Transverse colon (tissue), 3 donors: ENCODE measurements around the gene LEMD3.

Experiments used
- EP300 ChIP-seq: sonication (generic); formaldehyde crosslinking; IDR thresholded peaks from one replicate; pipeline ENCODE4 v1.6.1; 2017; ENCODE audit warnings: antibody characterized with exemption, low read depth
- POLR2AphosphoS5 ChIP-seq, 3 donors: sonication (generic); formaldehyde crosslinking; IDR thresholded peaks; one replicate each; pipeline ENCODE4 v1.6.1; 2016; ENCODE audit warnings: antibody characterized with exemption in 3 of 3

GRCh38 chr12:65204886-65205525, 35.6 kb downstream of the LEMD3 start:
- no peak for TF ChIP-seq EP300
- no peak for TF ChIP-seq POLR2AphosphoS5 (IDR thresholded peaks at IDR 0.05)
